Stomach smooth muscle (tissue), 2 donors: ENCODE measurements around the gene KCNK6.

ENCODE experiments used
- H3K27ac ChIP-seq: one replicate; pipeline ENCODE4 v1.7.0; 2013; ENCODE audit warnings: mild to moderate bottlenecking, low read length, inconsistent platforms
- H3K27me3 ChIP-seq, 2 donors: one replicate each; pipeline ENCODE4 v1.7.0; 2013; ENCODE audit warnings: low read length in 2 of 2; ENCODE audit not compliant: insufficient read depth in 2 of 2, control insufficient read depth in 1 of 2
- H3K36me3 ChIP-seq, 2 donors: one replicate each; pipeline ENCODE4 v1.7.0; 2013; ENCODE audit warnings: low read length in 2 of 2; ENCODE audit not compliant: control insufficient read depth in 2 of 2, insufficient read depth in 2 of 2
- H3K4me1 ChIP-seq: one replicate; pipeline ENCODE4 v1.7.0; 2013; ENCODE audit warnings: low read length; ENCODE audit not compliant: control insufficient read depth, insufficient read depth
- H3K4me3 ChIP-seq, 2 donors: one replicate each; pipeline ENCODE4 v1.7.0; 2013; ENCODE audit warnings: low read length in 2 of 2
- H3K9ac ChIP-seq, 2 donors: one replicate each; pipeline ENCODE4 v1.7.0; 2013; ENCODE audit warnings: low read length in 2 of 2, mild to moderate bottlenecking in 1 of 2
- H3K9me3 ChIP-seq, 2 donors: one replicate each; pipeline ENCODE4 v1.7.0; 2013; ENCODE audit warnings: low read length in 2 of 2; ENCODE audit not compliant: control insufficient read depth in 2 of 2
- donor health status: healthy.
- donor health status: Pancreatic carcinoma.

KCNK6 gene

DNA sequence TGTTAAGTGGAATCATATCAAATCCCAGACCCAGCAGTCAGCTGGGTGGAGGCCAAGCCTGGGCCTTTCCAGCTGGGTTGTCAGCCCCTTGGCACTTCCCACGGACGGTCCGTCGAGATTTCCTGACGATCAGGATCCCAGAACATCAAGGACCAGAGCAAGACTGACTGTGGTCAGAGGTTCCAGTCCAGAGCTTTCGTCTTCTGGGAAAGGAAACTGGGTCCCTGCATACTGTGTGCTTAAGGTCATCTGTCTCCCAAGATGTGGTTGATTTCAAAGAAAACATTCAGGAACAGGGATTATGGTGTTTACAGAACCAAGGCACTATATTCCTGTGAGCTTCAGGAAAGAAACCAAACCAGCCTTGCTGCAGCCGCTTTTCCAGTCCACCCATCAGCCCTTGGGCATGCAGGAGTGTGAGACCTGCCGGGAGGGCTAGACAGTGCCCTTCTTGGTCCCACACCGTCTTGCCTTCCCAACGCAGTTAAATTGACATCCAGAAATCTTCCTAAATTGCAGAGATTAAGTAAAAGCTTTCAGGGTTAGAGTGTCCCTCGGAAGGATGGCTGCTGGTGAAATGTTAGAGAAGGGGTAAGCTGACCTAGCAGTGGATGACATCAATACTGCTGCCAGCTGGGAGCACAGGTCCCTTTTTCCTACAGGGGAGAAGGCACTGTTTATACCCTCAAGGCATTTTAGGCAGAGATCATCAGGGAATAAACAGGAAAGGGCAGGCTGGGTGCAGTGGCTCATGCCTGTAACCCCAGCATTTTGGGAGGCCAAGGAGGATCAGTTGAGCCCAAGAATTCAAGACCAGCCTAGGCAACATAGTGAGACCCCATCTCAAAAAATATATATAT lies 20.6 kb upstream of the KCNK6 start:
- Histone ChIP-seq H3K9me3 (no peaks in the 10 kb centered on the region), H3K27me3 (no peaks in the 10 kb centered on the region), H3K4me3 (no peak overlapping the region), H3K9ac (no peak overlapping the region), H3K36me3 (no peaks in the 10 kb centered on the region), H3K27ac (no peak overlapping the region), H3K4me1 (no peaks in the 10 kb centered on the region)

- Histone ChIP-seq H3K4me1 (no peaks in the 10 kb centered on the region), H3K27me3 (no peaks in the 10 kb centered on the region), H3K9ac (no peak within 1 kb of the TSS), H3K9me3 (no peaks in the 10 kb centered on the region), H3K27ac (no peak within 1 kb of the TSS), H3K4me3 (no peak within 1 kb of the TSS), H3K36me3 (peaks cover 5 to 18% of the 10 kb centered on the region in 2 donors)
These were observed 15.9 kb upstream of the KCNK6 start, which contains the start of gene C19orf33 for GRCh38 chr19:38303517-38304351. Gene C19orf33 (plus strand): TSS chr19:38304251. CDS start chr19:38304262, 11 bp downstream.

- no peak overlapping the region for H3K9ac ChIP-seq
- H3K27ac ChIP-seq, result no peak overlapping the region
- no peaks in the 10 kb centered on the region for H3K27me3 ChIP-seq
- peaks cover 5 to 18% of the 10 kb centered on the region in 2 donors for H3K36me3 ChIP-seq
- H3K9me3 ChIP-seq, result no peaks in the 10 kb centered on the region
- H3K4me3 ChIP-seq, result no peak overlapping the region
- no peaks in the 10 kb centered on the region for H3K4me1 ChIP-seq
These were observed 15.2 kb upstream of the KCNK6 start for GRCh38 chr19:38304352-38304865.

- H3K9me3 ChIP-seq, result no peaks in the 10 kb centered on the region
- H3K27me3 ChIP-seq, result no peaks in the 10 kb centered on the region
- no peak overlapping the region for H3K4me3 ChIP-seq
- H3K4me1 ChIP-seq, result no peaks in the 10 kb centered on the region
- peaks cover 5 to 18% of the 10 kb centered on the region in 2 donors for H3K36me3 ChIP-seq
- no peak overlapping the region for H3K27ac ChIP-seq
- no peak overlapping the region for H3K9ac ChIP-seq
These were observed 14.7 kb upstream of the KCNK6 start for GRCh38 chr19:38304866-38305429.

GRCh38 chr19:38306236-38306635 lies 13.4 kb upstream of the KCNK6 start:
- H3K9me3 ChIP-seq, result no peaks in the 10 kb centered on the region
- no peaks in the 10 kb centered on the region for H3K4me1 ChIP-seq
- no peak overlapping the region for H3K4me3 ChIP-seq
- peaks cover 5 to 18% of the 10 kb centered on the region in 2 donors for H3K36me3 ChIP-seq
- H3K9ac ChIP-seq, result no peak overlapping the region
- no peaks in the 10 kb centered on the region for H3K27me3 ChIP-seq
- H3K27ac ChIP-seq, result no peak overlapping the region

- H3K27ac ChIP-seq, result no peak overlapping the region
- no peaks in the 10 kb centered on the region for H3K27me3 ChIP-seq
- no peaks in the 10 kb centered on the region for H3K9me3 ChIP-seq
- peaks cover 5 to 18% of the 10 kb centered on the region in 2 donors for H3K36me3 ChIP-seq
- no peak overlapping the region for H3K4me3 ChIP-seq
- no peak overlapping the region for H3K9ac ChIP-seq
- no peaks in the 10 kb centered on the region for H3K4me1 ChIP-seq
These were observed 12.6 kb upstream of the KCNK6 start for GRCh38 chr19:38307076-38307475.

- Histone ChIP-seq H3K27me3 (no peaks in the 10 kb centered on the region), H3K27ac (no peak overlapping the region), H3K9me3 (no peaks in the 10 kb centered on the region), H3K36me3 (peaks cover 5 to 18% of the 10 kb centered on the region in 2 donors), H3K4me3 (no peak overlapping the region), H3K4me1 (no peaks in the 10 kb centered on the region), H3K9ac (no peak overlapping the region)
These were observed 12.0 kb upstream of the KCNK6 start for GRCh38 chr19:38307597-38307996.

DNA sequence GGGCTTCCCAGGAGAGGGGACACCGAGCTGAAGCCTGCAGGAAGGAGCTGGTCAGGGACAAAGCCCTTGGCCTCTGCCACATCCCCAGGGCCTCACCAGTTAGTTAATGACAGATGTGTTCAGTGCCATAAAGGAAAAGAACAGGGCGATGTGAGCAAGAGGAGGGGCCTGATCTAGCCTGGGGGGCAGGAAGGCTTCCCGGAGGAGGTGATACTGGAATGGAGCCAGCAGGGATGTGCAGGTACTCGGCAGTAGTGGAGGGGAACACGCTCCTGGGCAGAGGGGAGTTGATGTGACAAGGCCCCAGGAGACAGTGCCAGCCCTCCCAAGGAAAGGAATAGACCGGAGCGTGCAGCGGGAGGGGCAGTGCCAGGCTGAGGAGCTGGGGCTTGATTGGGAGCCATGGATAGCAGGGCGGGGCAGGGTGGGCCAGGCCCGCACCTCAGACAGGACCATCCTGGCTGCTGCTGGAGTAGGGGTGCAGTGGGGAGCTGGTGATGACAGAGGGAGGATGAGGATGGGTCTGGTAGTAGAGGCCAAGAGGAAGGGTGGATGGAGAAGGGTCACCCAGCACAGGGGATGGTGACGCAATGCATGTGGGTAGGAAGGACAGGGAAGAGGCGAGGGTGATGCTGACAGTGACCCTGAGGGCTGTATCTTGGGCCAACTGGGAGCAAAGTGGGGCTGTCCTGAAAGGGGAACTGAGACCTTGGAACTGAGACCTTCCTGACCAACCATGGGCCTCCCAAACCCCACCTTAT lies 11.5 kb upstream of the KCNK6 start:
- H3K36me3 ChIP-seq, result peaks cover 5 to 18% of the 10 kb centered on the region in 2 donors
- no peaks in the 10 kb centered on the region for H3K4me1 ChIP-seq
- no peak overlapping the region for H3K9ac ChIP-seq
- no peak overlapping the region for H3K4me3 ChIP-seq
- no peak overlapping the region for H3K27ac ChIP-seq
- no peaks in the 10 kb centered on the region for H3K27me3 ChIP-seq
- H3K9me3 ChIP-seq, result no peaks in the 10 kb centered on the region

DNA sequence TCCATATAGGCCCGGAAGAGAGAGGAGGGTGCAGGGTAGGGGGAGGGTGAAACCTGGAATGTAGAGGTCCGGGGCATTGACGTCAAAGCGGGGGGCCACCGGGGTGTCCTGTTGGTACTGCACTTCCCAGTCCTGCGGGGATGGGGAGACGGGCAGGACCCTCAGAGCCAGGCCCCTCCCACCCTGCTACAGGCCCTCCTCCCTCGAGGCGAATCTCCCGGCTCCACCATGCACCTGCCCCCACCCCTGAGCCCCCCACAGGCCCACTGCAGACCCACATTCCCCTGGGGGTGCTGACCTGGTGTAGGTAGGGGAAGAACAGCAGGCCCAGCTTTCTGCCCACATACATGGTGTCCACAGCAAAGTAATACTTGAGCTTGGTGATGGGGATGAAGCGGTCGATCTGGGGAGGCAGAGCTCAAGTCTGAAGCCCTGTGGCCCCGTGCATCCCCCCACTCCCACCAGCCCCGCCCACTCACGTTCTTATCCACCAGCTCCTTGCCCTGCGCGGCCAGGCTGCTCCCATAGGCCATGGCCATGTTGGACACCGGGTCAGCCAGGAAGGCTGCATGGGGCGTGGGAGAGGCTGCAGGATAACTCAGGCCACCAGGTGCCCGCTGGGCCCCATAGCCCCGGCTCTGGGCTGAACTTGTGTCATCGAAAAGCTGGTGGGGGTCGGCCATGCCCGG lies 10.6 kb upstream of the KCNK6 start:
- no peaks in the 10 kb centered on the region for H3K9me3 ChIP-seq
- H3K27me3 ChIP-seq, result no peaks in the 10 kb centered on the region
- H3K36me3 ChIP-seq, result peaks cover 5 to 18% of the 10 kb centered on the region in 2 donors
- no peaks in the 10 kb centered on the region for H3K4me1 ChIP-seq
- H3K9ac ChIP-seq, result no peak overlapping the region
- no peak overlapping the region for H3K27ac ChIP-seq
- no peak overlapping the region for H3K4me3 ChIP-seq
